ENCODE measurements around the gene ARHGAP6.

- TF ChIP-seq CTCF (conservative IDR thresholded peaks at IDR 0.05 in 1 of 2, IDR thresholded peaks at IDR 0.05 in 1 of 2; ENCODE audit: extremely low read depth in 1 of 2, insufficient read depth in 1 of 2, low read depth in 1 of 2, low read length in 2 of 2) (no peak), EZH2 (IDR thresholded peaks at IDR 0.05; ENCODE audit: borderline replicate concordance, low read length) (no peak)
Observed at GRCh38 chrX:11600578-11600977, 65.1 kb downstream of the ARHGAP6 start.

Measured in mammary epithelial cell (primary cell).